Endometrial microvascular endothelial cells (primary cell): ENCODE results near the gene ASTN1. TPM values are rescaled to one million over a fixed set of nuclear protein-coding genes. Genes with fewer than 3 reads are reported as not detected.

Source experiments
- in situ Hi-C: cut with HindIII; loops from 2 replicates; pipeline ENCODE4 v1.10.0; 2017; ENCODE audit warnings: low sequenced_read_pairs, low pct_unique_long_range_greater_than_20kb; ENCODE audit errors: inconsistent ontology term
- total RNA-seq: library from RNA; depleted of rRNA; stranded (reverse); fragments of >200 nt; gene quantifications from one replicate; pipeline ENCODE4 v1.2.3, GENCODE V29; 2015; ENCODE audit errors: inconsistent ontology term

The ASTN1 gene
- total RNA-seq, 1 donor from 2014 or later: not detected

GRCh38 chr1:176957603-176958002 is 206.9 kb downstream of the ASTN1 start:
- in situ Hi-C loops: no loop called here

DNA sequence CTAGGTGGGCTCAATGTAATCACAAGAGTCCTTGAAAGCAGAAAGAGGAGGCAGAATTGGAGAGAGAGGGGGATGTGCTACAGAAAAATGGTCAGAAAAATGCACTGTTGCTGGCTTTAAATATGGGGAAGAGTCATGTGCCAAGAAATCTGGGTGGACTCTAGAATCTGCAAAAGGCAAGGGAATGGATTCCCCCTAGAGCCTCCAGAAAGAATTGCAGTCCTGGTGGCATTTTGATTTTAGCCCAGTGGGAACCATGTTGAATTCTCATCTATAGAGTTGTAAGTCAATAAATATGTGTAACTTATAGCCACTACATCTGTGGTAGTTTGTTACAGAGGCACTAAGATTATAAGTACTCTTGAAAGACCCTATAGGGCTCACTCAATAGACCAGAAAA is 210.3 kb downstream of the ASTN1 start:
- in situ Hi-C loops: no loop called here

DNA sequence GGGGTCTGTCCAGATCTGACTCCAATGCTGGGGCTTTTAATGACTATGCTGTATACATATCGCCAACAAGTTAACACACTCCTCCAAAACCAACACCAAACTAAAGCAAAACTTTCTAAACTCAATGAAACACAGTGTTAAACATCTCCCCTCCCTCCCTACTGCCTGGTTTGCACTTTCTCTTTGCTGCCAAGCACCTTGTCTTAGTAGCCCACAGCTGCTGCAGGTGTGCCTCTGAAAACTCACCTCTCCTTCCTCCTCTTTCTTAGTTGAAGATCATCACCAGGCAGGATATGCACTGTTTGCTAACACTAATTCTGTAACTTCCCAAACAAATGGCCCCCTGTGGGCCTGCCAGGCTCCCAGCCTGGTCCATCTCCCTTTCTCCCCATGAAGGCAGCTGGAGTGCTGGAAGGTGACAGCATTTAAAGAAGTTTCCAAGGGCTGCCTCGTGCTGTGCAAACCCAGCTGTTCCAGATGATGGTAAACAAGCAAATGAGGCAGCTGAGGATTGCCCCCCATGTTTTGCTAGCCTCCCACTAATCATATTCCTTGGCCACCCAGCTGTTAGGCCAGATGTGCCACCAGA is 213.7 kb downstream of the ASTN1 start:
- in situ Hi-C loops: no loop called here

DNA sequence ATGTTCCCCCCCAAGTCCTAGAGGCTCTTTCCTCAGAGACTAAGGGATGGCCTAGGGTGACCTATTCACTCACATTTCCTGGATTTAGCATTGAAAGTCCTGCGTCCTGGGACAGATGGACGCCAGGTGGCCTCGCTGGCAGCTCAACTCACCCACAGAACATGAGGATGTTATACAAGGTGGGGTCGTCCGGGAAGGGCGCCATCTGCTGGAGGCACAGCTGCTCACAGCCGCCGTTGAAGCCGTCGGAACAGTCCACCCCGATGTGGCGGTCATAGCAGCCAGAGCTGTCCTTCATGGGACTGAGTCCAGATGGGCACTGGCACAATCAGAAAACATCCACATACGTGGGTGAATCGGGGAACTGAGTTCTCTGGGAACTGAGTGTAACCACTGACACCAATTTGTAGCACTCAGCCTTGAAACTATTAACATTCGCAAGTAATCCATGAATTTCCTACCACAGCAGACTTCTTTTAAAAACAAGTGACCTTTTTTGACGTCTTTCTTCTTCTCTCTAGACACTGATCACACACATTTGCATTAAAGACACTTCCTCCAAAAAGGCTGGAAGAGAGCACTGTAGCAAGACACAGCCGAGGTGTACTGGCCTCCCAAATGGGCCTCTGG is 215.4 kb downstream of the ASTN1 start:
- in situ Hi-C loops: no loop called here

DNA sequence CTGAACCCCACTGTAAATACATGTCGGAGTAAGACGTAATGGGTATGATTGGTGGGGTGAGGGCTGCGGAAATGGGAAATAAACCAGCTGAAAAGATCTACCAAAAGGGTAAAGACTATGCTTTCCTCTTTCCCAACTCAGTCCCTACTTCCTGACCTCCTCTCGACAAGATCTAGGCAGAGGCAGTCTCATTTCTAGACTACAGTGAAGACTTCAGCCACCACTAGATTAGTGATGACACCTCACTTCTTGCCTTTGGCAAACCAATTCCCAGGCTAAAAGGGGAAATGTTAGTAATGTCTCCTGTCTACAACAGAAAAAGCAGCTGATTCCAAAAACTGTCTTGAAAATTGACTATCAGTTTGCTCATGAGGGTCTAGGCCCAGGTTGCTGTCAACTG is 219.9 kb downstream of the ASTN1 start:
- in situ Hi-C loops: no loop called here

DNA sequence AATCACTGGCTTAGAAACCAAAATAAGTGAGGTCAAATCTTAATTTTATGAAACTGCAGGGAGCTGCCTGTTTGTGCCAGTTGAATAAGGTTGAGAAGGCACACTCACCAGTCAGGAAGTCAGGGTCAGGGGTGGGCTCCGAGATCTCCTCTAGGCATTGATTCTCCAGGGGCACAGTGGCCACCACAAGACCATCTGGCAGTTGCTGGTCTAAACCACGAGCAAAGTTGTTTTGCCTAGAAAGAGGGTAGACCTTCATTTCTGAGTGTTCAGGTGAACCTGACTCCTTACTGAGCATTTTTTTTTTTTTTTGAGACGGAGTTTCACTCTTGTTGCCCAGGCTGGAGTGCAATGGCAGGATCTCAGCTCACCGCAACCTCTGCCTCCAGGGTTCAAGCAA is 220.7 kb downstream of the ASTN1 start:
- in situ Hi-C loops: no loop called here

DNA sequence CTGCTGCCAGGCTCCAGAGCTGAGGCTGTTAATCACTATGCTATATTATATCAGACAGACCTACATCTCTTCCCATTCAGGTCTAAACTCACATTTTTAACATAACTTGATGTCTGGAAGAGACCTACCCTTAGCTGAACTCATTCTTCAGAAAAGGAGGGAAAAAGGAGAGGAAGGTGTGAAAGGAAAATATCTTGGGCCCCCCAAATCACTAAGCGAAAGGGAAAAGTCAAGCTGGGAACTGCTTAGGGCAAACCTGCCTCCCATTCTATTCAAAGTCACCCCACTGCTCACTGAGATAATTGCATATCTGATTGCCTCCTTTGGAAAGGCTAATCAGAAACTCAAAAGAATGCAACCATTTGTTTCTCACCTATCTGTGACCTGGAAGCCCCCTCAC is 222.2 kb downstream of the ASTN1 start:
- in situ Hi-C loops: no loop called here

GRCh38 chr1:176939993-176940392 is 224.5 kb downstream of the ASTN1 start:
- in situ Hi-C loops: no loop called here

- in situ Hi-C loops: no loop called here
These were observed 226.1 kb downstream of the ASTN1 start for GRCh38 chr1:176938375-176938774.

GRCh38 chr1:176934370-176934769 is 230.1 kb downstream of the ASTN1 start:
- in situ Hi-C loops: no loop called here

DNA sequence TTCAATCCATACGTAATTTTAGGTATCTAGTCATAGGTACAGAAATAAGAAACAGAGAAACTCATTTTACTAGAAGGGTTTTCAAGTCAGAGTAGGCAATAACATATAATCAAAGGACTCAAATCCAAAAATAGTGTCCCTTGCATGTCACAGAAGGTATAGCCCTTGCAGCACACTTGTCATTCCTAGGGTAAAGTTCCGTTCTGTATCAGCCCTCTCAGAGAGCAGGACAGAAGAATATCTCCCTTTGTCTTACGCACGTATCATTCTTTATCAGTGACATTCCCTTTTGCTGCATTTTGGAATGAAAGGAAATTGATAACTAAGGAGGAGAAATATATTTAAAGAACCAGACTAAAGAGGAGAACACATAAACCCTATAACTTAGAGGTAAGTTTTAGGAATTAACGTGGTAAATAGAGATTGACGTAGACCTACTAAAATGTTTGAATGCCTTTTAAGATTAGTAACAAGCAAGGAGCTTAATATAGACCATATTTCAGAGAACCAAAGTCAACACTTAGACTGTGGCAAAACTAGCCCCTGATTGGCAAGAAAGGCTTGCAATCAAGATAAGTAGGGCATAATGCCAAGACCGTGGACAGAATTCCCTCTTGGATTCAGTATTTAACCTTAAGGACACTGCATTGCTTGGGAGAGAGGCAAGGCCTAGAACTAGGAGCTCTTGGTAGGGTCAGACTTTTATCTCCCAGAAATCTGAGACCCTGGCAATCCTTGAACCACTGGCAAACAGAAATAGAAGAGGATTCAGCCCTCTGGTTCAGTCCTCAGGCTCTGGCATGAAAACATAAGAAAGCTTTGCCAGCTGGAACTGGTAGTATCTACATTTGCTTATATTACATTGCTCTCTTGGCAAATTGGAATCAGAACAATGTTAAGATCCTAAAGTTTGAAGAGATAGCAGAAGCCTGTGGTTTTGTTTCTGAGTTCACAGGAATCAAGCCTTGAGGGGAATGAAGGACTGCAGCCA is 232.1 kb downstream of the ASTN1 start:
- in situ Hi-C loops: no loop called here

DNA sequence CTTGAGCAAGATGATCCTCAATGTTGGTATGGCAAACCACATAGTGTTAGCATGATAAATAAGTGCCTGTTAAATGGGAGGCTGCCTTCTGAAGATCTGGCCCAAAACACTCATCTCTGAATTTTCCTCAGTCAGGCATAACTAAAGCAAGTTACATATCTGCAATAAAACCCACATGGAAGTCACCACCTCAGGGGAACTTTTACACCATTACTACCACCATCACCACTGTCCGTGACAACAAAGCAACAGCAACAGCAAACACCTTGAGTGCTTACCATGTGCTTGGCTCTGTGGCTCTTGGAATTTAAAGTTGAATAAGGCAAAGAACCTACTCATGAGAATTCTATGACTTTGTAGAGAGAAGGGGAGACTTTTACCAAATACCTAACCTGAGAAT is 233.0 kb downstream of the ASTN1 start:
- in situ Hi-C loops: no loop called here

DNA sequence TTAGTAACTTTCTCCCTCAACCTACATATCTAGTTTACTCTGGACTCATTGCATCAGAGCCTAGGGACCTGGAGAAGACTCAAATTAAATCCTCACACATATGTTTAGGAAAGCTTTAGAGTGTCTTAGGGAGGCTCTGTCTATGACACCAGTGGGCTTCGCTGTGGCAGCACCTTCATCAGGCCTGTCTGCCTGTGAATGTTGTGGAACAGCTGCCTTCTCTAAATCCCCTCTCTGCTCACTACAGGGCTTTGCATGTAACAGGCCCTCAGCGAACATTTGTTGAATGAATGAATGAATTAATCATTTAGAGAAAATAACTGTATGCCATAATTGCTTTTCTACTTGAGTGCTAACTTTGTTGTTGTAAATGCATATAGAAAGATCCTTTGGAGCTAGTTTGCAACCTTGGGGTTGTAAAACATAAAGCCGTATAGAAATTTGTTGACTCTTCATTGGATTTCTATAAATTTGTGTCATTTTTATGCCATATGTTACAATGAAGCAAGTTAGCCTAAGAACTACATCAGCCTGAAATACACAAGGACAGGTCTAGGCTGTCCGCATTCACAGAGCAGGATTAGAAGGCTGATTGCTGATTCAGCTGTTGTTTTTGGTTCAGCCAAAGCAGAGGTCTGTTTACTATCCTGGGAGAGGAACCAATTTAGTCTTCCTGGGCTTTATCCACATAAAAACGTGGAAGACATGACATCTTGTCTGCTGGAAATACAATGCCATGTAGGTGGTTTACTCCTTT is 238.0 kb downstream of the ASTN1 start:
- in situ Hi-C loops: no loop called here

DNA sequence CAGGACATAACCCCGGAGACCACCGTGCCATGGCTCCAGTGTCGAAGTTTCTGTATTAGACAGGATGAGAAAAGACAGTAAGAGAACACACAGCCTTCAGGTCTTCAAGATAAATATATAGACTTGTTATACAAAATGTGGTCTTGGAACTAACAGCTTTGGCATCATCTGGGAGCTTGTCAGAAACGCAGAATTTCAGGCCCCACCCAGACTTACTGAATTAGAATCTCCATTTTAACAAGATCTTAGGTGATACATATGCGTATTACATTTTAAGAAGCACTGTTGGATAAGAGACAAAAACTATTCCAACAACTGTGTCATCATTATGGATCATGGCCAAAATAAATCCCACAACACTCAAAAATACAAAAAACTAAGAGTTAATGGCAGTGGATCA is 239.3 kb downstream of the ASTN1 start:
- in situ Hi-C loops: no loop called here

DNA sequence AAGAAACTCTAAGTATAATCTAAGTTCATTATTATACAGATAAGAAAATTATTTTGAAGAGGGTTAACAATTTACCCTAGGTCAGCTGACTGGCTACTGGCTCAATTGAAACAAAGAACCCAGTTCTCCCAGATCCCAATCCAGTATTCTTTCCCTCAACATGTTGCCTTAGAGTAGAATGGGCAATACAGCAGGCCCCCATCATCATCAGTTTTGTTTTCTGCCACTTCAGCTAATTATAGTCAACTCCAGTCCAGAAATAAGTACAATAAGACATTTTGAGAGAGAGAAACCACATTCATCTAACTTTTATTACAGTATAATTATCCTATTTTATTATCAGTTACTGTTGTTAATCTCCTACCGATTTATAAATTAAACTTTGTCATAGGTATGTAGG is 241.2 kb downstream of the ASTN1 start:
- in situ Hi-C loops: no loop called here

DNA sequence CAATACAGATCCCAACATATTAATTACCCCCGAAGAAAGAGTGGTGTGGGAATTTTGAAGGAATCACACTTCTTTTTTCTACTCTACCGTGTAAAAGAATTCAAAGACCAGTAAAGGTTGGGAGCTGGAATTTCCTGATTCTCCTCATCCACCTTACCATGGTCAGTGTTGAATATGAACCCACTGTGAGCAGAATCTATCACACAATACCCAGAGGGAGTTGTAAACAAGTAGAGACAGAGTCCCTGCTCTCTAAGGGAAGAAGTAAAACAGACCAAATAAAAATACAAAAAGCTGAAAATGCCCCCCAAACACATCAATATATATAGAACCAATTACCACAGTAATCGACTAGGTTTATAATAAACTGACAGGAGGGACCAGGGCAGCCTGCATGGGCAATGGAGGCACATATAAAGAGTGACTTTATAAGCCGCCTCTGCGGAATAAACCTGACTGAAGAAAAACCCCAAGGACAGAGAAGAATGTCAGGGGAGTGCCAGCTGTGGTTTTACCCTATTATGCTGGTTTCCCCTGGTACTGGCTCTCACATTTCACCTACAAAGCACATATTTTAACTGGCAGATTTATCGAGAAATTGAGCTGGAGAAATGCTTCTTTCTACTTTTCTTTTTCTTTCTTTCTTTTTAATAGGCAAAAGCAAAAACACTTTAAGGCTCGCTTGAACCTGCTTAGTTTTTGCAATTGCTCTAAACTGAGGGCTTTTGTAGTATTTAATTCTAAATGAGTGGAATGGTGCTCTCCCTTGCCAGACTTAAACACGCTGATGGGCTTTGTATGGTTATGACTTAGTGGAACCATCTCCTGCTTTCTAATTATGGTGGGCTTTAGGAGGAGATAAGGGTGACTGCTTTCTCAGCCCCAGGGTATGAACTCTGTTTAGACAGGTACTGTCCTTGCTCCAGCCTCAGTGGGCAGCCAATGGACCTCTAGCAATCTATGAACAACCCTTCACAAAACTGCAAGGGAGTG is 244.8 kb downstream of the ASTN1 start:
- in situ Hi-C loops: no loop called here

DNA sequence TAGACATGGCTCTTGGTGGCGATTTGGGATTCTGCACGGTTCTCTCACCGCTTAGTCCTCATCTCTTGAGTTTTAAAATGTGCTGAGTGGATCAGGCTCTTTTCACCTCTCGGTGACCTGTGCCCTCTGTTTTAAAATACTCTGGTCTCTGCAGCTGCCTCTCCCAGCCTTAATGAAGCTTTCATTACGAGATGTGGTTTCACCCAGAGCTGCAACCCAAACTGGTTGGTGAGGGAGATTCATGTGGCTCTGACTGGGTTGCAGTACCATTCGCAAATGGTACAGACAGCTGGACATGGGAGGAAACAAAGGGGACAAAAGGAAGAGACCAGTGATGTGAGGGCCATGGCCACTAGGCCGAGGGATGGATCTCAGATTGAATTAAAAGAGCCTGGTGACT is 258.9 kb downstream of the ASTN1 start:
- in situ Hi-C loops: no loop called here

DNA sequence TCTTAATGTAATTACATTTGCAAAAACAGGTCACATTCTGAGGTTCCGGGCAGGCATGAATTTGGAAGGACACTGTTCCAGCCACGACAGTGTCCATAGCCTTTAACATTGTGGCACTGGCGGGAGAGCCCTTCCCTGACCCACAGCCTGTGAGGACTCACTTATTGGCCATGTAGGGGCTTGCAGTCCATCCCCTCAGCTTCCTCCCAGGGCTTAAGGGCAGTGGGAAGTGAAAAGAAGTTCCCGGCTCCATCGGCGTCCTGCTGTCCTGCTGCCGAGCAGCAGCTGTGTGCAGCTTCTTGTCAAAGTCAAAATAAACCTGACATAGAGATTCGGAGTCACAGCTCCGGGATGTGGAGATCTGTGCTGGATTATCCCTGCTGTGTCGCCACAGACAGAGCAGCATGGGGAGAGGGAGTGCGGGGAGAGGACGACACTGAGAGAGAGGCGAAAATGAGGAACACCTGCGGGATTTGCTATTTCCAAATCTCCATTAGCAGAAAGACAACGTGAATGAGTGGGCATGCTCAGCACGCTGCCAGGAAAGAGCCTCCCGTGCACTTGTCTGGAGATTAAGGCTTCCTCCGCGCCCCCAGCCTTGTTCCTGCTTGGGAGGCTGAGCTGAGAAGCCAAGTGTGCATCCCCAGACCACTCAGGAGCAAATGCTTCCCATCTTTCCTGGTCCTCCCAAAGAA is 260.3 kb downstream of the ASTN1 start:
- in situ Hi-C loops: no loop called here
